ENCODE results near the gene UCN3.

Gene UCN3

DNA sequence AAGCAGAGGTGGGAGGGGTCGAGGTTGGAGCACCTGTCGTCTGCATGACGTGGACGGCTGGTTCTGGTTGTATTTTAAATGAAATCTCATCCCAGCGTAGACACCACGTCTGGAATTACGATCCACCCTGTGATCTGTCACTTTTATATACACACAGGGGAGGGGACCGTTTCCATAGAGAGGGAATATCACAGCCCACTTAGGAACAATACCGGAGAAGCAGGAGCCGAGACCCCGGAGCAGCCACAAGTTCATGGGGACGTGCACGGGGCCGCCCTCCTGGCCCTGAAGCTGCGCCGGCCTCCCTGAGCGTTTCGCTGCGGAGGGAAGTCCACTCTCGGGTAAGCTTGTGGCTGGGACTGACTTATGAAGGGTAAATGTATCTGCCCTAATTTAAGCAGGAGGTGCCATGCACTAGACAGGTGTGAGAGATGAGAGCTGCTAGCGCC lies at the start of gene UCN3:
TSS of gene UCN3 (plus strand) at position 77 of the 449 bp plus-strand sequence. CDS start 8,755 bp downstream, outside the sequence.
- DNase-seq (ENCODE audit: extremely low read depth in 1 of 2, low read depth in 1 of 2), result no peak

DNA sequence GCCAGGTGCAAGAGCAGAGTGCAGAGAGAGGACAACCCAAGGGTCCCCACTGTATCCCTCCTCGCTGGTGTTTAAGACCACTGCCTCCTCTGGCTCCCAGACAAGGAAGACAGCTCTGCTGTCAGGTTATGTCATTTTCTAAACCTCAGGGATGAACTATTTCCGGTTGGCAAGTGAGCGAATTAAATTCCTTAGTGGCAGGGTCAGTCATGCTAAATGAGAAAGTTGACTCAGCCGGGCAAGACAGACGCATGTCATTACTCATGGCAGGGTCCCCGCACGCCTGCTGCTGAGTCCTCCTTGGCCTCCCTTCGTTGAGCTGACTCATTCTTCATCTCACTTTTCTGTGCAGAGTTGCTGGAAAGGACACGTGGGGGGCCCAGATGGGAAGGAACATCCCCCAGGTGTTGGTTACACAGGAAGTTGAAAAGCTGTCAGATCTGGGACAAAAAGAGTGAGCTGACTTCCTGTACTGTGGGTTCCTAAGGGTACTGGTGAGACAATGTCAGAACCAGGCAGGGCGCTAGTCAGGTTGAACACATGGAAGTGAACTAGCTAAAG lies 47.1 kb upstream of the UCN3 start:
- peak in 1 of 2 donors; percentile 33 for DNase-seq (ENCODE audit: extremely low read depth in 1 of 2, low read depth in 1 of 2)

GRCh38 chr10:5318148-5318547 lies 46.6 kb upstream of the UCN3 start:
- no peak for DNase-seq (ENCODE audit: extremely low read depth in 1 of 2, low read depth in 1 of 2)

DNA sequence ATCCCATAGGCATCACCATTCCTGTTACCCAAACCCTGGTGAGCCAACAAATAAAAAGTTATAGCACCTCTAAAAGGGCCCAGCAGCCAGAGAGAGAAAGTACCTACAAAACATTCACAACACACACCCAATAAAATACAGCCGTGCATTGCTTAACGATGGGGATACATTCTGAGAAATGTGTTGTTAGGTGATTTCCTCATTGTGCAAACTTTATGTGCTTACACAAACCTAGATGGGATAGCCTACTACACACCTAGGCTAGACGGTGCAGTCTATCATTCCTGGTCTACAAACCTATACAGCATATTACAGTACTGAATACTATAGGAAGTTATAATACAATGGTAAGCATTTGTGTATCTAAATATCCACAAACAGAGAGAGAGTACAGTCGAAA lies 44.9 kb upstream of the UCN3 start:
- no peak for DNase-seq (ENCODE audit: extremely low read depth in 1 of 2, low read depth in 1 of 2)

DNA sequence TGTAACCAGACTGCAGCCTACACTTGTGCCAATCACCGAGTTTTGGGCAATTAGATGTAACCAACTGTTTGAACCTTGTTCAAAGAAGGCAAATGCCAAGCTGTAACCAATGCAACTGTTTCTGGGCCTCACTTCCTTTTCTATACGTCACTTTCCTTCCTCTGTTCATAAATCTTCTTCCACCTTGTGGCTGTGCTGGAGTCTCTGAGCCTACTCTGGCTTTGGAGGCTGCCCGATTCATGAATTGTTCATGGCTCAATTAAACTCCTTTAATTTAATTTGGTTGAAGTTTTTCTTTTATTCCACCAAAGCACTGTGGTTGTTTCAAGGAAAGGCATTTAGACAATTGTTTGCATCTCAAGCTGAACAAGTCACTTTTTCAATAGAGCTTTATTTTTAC lies 43.5 kb upstream of the UCN3 start:
- no peak for DNase-seq (ENCODE audit: extremely low read depth in 1 of 2, low read depth in 1 of 2)

DNA sequence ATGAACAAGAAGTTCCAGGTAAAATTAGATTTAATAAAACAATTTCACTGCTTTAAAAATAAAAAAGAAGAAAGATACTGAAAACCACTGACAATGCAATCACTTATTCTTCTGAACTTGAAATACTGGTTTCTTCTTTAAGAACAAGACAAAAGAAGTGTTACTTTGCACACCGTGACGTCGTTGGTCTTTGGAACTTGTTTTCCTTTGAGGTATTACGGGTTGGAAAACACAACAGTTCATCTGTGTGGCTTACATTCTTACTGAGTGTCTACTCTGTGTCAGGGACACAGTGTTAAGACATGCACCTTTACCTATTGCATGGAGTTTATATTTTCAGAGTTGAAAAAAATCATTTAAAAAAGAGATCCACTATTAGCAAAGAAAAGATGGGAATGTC lies 41.3 kb upstream of the UCN3 start:
- no peak for DNase-seq (ENCODE audit: extremely low read depth in 1 of 2, low read depth in 1 of 2)

DNA sequence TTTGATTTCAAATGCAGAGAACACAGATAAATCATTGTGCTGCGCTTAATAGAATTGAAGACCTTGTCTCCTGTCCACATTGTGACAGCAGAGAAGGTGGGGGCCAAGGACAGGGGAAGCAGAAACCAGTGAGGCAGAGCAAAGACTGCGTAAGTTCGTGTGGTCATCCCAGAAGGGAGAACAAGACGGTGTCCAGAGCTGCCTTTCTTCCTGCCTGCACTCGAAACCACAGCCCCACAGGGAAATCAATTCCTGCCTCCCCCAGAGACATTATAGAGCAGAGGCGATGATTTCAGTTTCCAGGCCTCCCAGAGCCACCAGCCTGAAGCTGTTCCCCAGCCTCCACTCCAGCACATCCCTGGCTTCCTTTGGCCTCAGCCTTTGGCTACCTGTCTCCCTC lies 39.7 kb upstream of the UCN3 start:
- no peak for DNase-seq (ENCODE audit: extremely low read depth in 1 of 2, low read depth in 1 of 2)

- no peak for DNase-seq (ENCODE audit: extremely low read depth in 1 of 2, low read depth in 1 of 2)
These were observed 30.4 kb upstream of the UCN3 start for GRCh38 chr10:5334196-5334880.

GRCh38 chr10:5338010-5338409 lies 26.8 kb upstream of the UCN3 start:
- DNase-seq (ENCODE audit: extremely low read depth in 1 of 2, low read depth in 1 of 2), result no peak

GRCh38 chr10:5343092-5343491 lies 21.7 kb upstream of the UCN3 start:
- no peak for DNase-seq (ENCODE audit: extremely low read depth in 1 of 2, low read depth in 1 of 2)

DNA sequence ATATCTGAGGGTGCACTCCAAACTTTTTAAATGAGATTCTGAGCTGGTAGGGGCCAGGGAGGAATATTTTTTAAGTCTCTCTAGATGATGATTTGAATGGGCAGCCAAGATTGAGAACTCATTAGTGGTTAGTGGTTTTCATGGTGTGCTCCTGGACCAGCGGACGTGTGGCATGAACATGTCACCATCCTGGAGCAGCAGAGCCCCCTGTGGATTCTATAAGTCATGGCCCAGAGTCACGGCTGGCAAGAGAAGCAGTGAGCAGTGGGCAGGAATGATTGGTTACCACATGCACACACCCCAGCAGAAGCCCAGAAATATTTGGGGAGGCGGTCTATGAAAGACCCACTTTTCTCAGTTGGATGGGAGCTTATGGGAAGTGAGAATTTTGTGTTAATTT lies 21.2 kb upstream of the UCN3 start:
- no peak for DNase-seq (ENCODE audit: extremely low read depth in 1 of 2, low read depth in 1 of 2)

- DNase-seq (ENCODE audit: extremely low read depth in 1 of 2, low read depth in 1 of 2), result no peak
These were observed 20.8 kb upstream of the UCN3 start for GRCh38 chr10:5343979-5344378.

DNA sequence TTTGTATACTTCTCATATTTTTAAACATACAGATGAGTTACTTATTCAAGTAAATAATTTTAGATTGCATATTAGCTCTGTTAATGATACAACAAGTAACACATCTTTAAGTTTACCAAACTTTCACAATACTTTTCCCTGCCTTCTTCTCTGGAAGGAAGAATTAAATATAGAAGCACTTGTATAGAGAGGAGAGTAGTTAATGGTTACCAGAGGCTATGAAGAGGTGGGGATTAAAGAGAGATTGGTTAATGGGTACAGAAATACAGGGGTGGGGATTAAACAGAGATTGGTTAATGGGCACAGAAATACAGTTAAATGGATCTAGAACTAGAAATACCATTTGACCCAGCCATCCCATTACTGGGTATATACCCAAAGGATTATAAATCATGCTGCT lies 20.0 kb upstream of the UCN3 start:
- DNase-seq (ENCODE audit: extremely low read depth in 1 of 2, low read depth in 1 of 2), result no peak

DNA sequence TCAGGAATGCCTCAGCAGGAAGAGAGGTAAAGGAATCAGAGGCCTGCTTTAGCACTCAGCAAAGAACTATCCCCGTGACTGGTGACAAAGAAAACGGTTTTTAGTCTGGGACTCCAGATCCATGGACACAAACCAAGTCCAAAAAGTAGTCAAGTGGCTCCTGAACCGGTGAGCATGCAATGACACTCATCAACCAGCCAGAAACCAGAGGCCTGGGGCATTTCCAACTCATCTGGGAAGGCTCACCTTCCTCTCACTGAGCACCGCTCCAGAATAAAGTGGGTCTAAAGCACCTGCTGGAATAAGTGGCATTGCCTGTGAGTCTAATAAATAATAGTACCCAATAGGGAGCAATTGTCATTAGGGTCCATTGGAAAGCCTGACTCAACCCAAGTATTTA lies 17.9 kb upstream of the UCN3 start:
- DNase-seq (ENCODE audit: extremely low read depth in 1 of 2, low read depth in 1 of 2), result no peak

DNA sequence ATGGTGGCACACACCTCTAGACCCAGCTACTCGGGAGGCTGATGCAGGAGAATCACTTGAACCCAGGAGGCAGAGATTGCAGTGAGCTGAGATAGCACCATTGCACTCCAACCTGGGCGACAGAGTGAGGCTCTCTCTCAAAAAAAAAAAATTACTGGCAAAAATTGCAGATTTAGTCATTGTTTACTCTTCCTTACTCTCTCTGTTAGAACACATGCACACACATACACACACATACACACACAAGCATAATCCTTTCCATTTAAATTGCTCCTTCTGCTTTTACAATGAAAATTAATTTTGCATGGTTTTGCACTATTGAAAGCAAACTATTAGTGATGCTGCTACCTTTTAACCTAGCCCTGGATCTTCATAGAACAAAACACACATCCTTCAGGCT lies 15.4 kb upstream of the UCN3 start:
- no peak for DNase-seq (ENCODE audit: extremely low read depth in 1 of 2, low read depth in 1 of 2)

GRCh38 chr10:5354068-5354467 lies 10.7 kb upstream of the UCN3 start:
- no peak for DNase-seq (ENCODE audit: extremely low read depth in 1 of 2, low read depth in 1 of 2)

GRCh38 chr10:5355594-5356301 lies 9.0 kb upstream of the UCN3 start:
- no peak for DNase-seq (ENCODE audit: extremely low read depth in 1 of 2, low read depth in 1 of 2)

DNA sequence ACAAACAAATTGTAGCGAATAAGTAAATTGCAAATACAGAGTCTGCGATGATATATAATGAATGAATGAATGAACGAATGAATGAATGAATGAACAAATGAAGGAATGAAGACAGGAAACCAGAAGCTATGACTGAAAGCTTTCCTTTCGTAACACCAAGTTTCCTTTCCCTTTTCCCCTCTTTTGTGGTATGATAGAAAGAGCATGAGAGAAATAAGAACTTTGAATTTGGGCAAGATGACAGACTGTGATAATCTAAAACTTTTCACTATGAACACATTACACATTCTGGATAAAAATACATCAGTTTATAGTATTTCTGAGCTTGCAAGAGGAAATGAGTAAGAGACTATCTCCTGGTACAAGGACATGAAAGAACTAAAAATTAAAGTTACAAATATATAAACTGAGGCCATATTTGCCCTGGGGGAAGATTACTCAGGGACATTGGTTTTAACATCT lies 8.4 kb upstream of the UCN3 start:
- no peak for DNase-seq (ENCODE audit: extremely low read depth in 1 of 2, low read depth in 1 of 2)

DNA sequence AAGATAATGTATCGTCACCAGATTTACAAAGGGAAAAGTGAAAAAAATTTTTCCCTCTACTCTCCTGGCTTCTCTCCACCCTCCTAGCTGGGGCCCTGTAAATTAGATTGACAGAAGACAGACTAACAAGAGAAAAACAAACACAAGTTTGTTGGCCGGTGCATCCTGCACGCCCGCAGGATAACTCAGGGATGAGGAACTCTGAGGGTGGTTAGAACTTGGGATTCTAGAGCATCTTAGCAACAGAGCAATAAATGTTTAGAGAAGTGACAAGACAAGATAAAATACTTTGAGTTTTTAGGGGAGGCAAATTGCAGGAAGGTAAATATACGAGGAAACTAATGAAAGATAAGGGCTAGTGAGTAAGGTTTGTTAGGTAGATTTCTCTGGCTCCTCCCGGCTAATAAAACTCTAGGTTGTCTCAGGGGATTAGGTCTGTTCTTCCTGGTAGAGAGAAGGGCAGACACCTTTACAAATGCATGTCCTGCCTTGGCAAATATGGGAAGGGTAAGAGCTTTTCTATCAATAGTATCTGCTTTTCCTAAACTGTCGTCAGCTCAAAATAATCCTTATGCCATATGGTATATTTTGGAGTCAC lies 4.3 kb upstream of the UCN3 start:
- DNase-seq (ENCODE audit: extremely low read depth in 1 of 2, low read depth in 1 of 2), result no peak

DNA sequence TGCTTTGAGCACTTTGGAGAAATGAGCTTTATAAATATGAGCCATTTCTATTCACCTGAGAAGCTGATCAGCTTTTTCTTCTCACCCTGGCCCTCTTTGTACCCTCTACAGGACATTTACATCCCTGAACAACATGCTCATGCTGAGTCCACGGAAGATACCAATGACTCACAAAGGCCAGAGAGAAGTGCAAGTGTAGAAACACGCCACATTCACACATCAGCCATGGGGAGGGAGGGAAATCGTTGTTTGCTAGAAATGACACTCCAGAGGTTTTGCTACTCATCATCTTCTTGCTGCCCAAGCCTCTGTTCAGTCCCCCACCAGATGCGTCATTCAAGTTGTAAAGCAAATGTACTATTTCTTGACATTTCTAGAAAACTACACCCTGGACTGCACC lies 2.8 kb upstream of the UCN3 start:
- no peak for DNase-seq (ENCODE audit: extremely low read depth in 1 of 2, low read depth in 1 of 2)

DNA sequence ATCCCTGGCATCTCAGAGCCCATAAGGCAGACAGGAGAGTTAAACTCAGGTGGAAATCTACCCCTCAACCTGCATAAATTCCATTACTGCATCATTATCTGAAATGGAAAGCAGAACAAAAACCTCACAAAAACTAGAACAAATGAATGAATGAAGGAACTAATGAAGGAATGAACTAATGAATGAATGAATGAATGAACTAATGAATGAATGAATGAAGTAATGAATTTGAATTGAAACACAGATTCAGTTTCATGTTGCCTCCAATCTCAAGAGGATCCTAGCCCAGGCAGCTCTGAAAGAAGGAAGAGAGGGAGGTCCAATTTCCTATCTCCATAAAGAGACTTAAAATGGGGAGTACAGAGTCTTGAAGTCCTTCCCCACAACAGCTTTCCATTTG lies 1.9 kb upstream of the UCN3 start:
- no peak for DNase-seq (ENCODE audit: extremely low read depth in 1 of 2, low read depth in 1 of 2)

DNA sequence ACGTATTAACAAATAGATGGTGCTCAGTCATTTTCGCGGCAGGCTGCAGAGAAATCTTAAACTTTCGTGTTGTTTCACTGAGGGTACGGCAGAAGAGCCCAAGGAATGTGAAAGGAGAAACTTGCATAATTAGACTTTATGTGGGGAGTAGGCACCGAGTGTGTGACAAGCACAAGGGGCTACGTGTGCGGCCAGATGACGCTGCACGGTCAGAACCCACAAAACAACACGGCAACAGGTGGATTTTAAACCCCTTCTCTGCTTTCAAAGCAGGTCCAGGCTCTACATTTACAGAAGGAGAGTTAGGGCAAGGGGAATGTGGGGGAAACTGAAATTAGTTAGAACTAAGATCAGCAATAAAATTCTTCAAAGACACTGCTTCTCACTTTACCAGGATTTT lies 392 bp upstream of the UCN3 start:
- DNase-seq (ENCODE audit: extremely low read depth in 1 of 2, low read depth in 1 of 2), result no peak
